GM12878 (cell line): ENCODE measurements around the gene FKBP1B. TPM values are rescaled to one million over a fixed set of nuclear protein-coding genes. Genes with fewer than 3 reads are reported as not detected.

ENCODE experiments used
- ATAC-seq: fragments of 200-7000 bp; cut with Tn5 transposase; 3 replicates; pipeline ENCODE4 v1.9.1; 2020; ENCODE audit warnings: mild to moderate bottlenecking, moderate library complexity
- BruUV-seq: library from RNA; stranded (reverse); fragments of 400-500 nt; replicated peaks from 2 replicates; lab custom pipeline; 2021; lab: Mats Ljungman, UMichigan
- CTCF ChIA-PET: fragments of 300-600 bp; sonication (Branson Sonifier 250); formaldehyde crosslinking; extraction: SDS; loops from one replicate; lab custom pipeline; 2021; ENCODE audit warnings: inconsistent platforms; lab: Yijun Ruan, JAX
- POLR2A ChIA-PET: fragments of 350-600 bp; formaldehyde crosslinking; extraction: SDS; loops from one replicate; lab custom pipeline; 2021; ENCODE audit warnings: inconsistent platforms; lab: Charles Lee
- RAD21 ChIA-PET: fragments of 300-600 bp; sonication (Branson Sonifier 250); formaldehyde crosslinking; loops from one replicate; lab custom pipeline; 2023; ENCODE audit warnings: antibody characterized with exemption; ENCODE audit not compliant: unreplicated experiment; lab: Charles Lee
- SMC1A ChIA-PET: fragments of 300-600 bp; sonication (Branson Sonifier 250); formaldehyde crosslinking; loops from one replicate; lab custom pipeline; 2023; ENCODE audit not compliant: unreplicated experiment, uncharacterized antibody; lab: Charles Lee
- DNase-seq: peaks from one replicate; pipeline ENCODE4 v3.0.0-alpha.2; 2011; ENCODE audit warnings: low read depth, low spot score
- FAIRE-seq: peaks from 3 replicates; lab custom pipeline; 2011; peaks lifted over from hg19 to GRCh38; lab: Jason Lieb, UNC
- H2AFZ ChIP-seq: 2 replicates; pipeline ENCODE4 v1.6.0; 2011; ENCODE audit warnings: low read depth, low read length, control low read depth; ENCODE audit not compliant: control insufficient read depth
- H3K27ac ChIP-seq: 2 replicates; pipeline ENCODE4 v1.5.1; 2011; ENCODE audit warnings: control low read depth; ENCODE audit not compliant: control insufficient read depth, insufficient read depth
- H3K27me3 ChIP-seq, 2 experiments: replicated peaks in 1 of 2; 2 replicates each; pipeline versions ENCODE4 v1.6.0 to v1.6.1; 2011; ENCODE audit warnings: low read length in 1 of 2; ENCODE audit not compliant: control insufficient read depth in 2 of 2, insufficient read depth in 2 of 2
- H3K36me3 ChIP-seq, 2 experiments: 2 replicates each; pipeline ENCODE4 v1.5.1; 2011; ENCODE audit warnings: low read length in 1 of 2; ENCODE audit not compliant: control insufficient read depth in 2 of 2, insufficient read depth in 2 of 2
- H3K4me1 ChIP-seq: 2 replicates; pipeline ENCODE4 v1.6.1; 2011; ENCODE audit warnings: mild to moderate bottlenecking, low read length, moderate library complexity, mixed read lengths; ENCODE audit not compliant: control insufficient read depth, insufficient read depth
- H3K4me2 ChIP-seq: 2 replicates; pipeline ENCODE4 v1.6.0; 2011; ENCODE audit warnings: control low read depth; ENCODE audit not compliant: control insufficient read depth, insufficient read depth
- H3K4me3 ChIP-seq: fragments of 200-600 bp; sonication (generic); 2 replicates; pipeline ENCODE4 v1.5.1; 2016
- H3K79me2 ChIP-seq: 2 replicates; pipeline ENCODE4 v1.6.0; 2011; ENCODE audit warnings: low read length; ENCODE audit not compliant: control insufficient read depth, insufficient read depth
- H3K9ac ChIP-seq: 2 replicates; pipeline ENCODE4 v1.8.0; 2011; ENCODE audit warnings: low read length, control low read depth, mixed read lengths; ENCODE audit not compliant: control insufficient read depth, insufficient read depth
- H3K9me3 ChIP-seq: replicated peaks from 3 replicates; pipeline ENCODE4 v1.5.1; 2011; ENCODE audit warnings: mild to moderate bottlenecking, low read length; ENCODE audit not compliant: control insufficient read depth, insufficient read depth
- H4K20me1 ChIP-seq: 2 replicates; pipeline ENCODE4 v1.6.0; 2011; ENCODE audit not compliant: control insufficient read depth, insufficient read depth
- CBFB ChIP-seq: IDR thresholded peaks from 2 replicates; pipeline ENCODE4 v1.6.1; 2016; ENCODE audit warnings: antibody characterized with exemption, low read depth
- JUNB ChIP-seq: IDR thresholded peaks from 2 replicates; pipeline ENCODE4 v1.6.1; 2016; ENCODE audit warnings: antibody characterized with exemption, mild to moderate bottlenecking
- KAT2A ChIP-seq: conservative IDR thresholded peaks from 2 replicates; pipeline ENCODE4 v1.6.1; 2011; ENCODE audit warnings: low read depth, low read length; ENCODE audit not compliant: control insufficient read depth
- RAD51 ChIP-seq: fragments of 450-650 bp; IDR thresholded peaks from 2 replicates; pipeline ENCODE4 v1.6.1; 2016; ENCODE audit warnings: moderate library complexity, mild to moderate bottlenecking, inconsistent platforms
- SUZ12 ChIP-seq: fragments of 200-600 bp; sonication (generic); IDR thresholded peaks from one replicate; pipeline ENCODE4 v1.6.1; 2018; ENCODE audit warnings: antibody characterized with exemption, mild to moderate bottlenecking; ENCODE audit not compliant: unreplicated experiment
- TARDBP ChIP-seq: IDR thresholded peaks from 2 replicates; pipeline ENCODE4 v1.6.1; 2016; ENCODE audit warnings: borderline replicate concordance
- ZNF207 ChIP-seq: fragments of 450-650 bp; IDR thresholded peaks from 2 replicates; pipeline ENCODE4 v1.6.1; 2014; ENCODE audit warnings: antibody characterized with exemption, mild to moderate bottlenecking, borderline replicate concordance
- WGBS: methylation state at CpG from one replicate; pipeline ENCODE4 v1.1.6; 2016; ENCODE audit warnings: low lambda C conversion rate; ENCODE audit not compliant: insufficient replicate concordance, insufficient coverage; ENCODE audit errors: missing lambda C conversion rate; 5-methylcytosine and 5-hydroxymethylcytosine counted together
- in situ Hi-C: fragments of 300-500 bp; cut with MboI; formaldehyde crosslinking; loops from 9 replicates; pipeline ENCODE4 v1.14.3; 2018; ENCODE audit warnings: mixed read lengths
- intact Hi-C: fragments of 100-400 bp; cut with micrococcal nuclease; formaldehyde crosslinking; loops from one replicate; pipeline ENCODE4 v1.14.2; 2022; ENCODE audit not compliant: unreplicated experiment
- polyA plus RNA-seq, 11 experiments: library from polyadenylated mRNA; depleted of rRNA in 4 of 11; unstranded in 6 of 11; stranded (reverse) in 5 of 11; fragments of >200 nt; fragmentation: Nextera tagmentation in 4 of 11; fragmentation: Illumina TruSeq in 1 of 11; extraction: Ambion mirVana in 4 of 11; extraction: Trizol in 1 of 11; gene quantifications; 1 replicate in 1 of 11; 2 replicates in 10 of 11; pipeline versions ENCODE4 v1.2.1 to v1.2.3, GENCODE V29; 2011 to 2016; ENCODE audit warnings: inconsistent platforms in 2 of 11, missing spikeins in 2 of 11, low read depth in 1 of 11
- total RNA-seq, 4 experiments: library from RNA; depleted of rRNA in 3 of 4; stranded (reverse); fragments of >200 nt in 3 of 4; fragmentation: Illumina TruSeq in 1 of 4; extraction: Trizol in 1 of 4; gene quantifications; 2 replicates each; pipeline versions ENCODE4 v1.2.1 to v1.2.3, GENCODE V29; 2013 to 2021
- TF ChIP-seq, protein P1 (sequence below): fragments of 450-650 bp; formaldehyde crosslinking; IDR thresholded peaks from 2 replicates; pipeline ENCODE4 v1.4.0; 2022; ENCODE audit warnings: mild to moderate bottlenecking, moderate library complexity
- TF ChIP-seq, protein P2 (sequence below): IDR thresholded peaks from 2 replicates; pipeline ENCODE4 v1.6.1; 2012; ENCODE audit warnings: low read depth, low read length, improper control_type of control experiment
- TF ChIP-seq, protein P3 (sequence below): fragments of 150-350 bp; IDR thresholded peaks from 2 replicates; pipeline ENCODE4 v1.6.1; 2016; ENCODE audit warnings: low read depth, low read length

Gene FKBP1B
- total and polyA plus RNA-seq, 10 of the 15 experiments (the other 5 are each of a cell fraction or from before 2014, with no cell fraction given): 0.18 to 0.53 (median 0.24) TPM

DNA sequence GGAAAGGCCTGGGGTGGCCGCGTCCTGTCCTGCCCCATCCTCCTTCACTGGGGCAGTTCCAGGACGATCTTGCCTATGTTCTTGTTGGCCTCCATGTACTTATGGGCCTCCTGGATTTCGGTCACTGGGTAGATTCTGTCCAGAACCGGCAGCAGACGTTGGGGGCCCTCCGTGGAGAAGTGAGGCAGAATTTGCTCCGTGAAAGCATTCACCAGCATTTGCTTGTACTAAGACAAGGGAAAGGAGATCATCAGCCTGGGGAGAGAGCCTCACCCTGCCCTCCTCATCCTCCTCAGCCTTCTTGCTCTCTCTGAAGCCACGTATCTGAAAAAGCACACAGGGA is 28.0 kb downstream of the FKBP1B start:
- RAD21 ChIA-PET: interaction anchor here (1.0 to 2.6 kb wide), 4 partner anchors 108 to 252 kb away, joined by 3 to 45 read pairs (median 10); partner anchors contain the start of gene ATAD2B
- no peaks in the 10 kb centered on the region for H4K20me1 ChIP-seq
- whole genome bisulfite sequencing: 33% methylated on average over 9 of the region's 9 CpGs

More for the DNA sequence above, 28.0 kb downstream of the FKBP1B start:
- no TSS peak for BruUV-seq
- DNase-seq (no peak), FAIRE-seq (no peak), ATAC-seq (no peak)
- intact Hi-C loops (loop anchor here (2.0 kb wide), 1 partner anchor 151 kb away; the partner anchor contains the start of gene ATAD2B), in situ Hi-C loops (no loop called here)
- Histone ChIP-seq H3K27ac (no peak overlapping the region), H3K27me3 (no peaks in the 10 kb centered on the region), H3K36me3 (no peaks in the 10 kb centered on the region; a peak in 1 of 4 replicates), H3K9ac (peak overlapping the region; percentile 79), H3K4me3 (peak overlapping the region; percentile 89), H3K4me1 (peaks cover 9% of the 10 kb centered on the region), H3K9me3 (no peaks in the 10 kb centered on the region; the same call in 2 of the 3 replicates), H3K4me2 (peak overlapping the region; percentile 87), H3K79me2 (peaks cover 25% of the 10 kb centered on the region)
- ChIA-PET SMC1A (interaction anchor here (0.8 to 4.0 kb wide), 3 partner anchors 149 to 254 kb away, joined by 3 to 24 read pairs (median 5); partner anchors contain the start of gene ATAD2B), POLR2A (interaction anchor here (1.6 to 2.0 kb wide), 2 partner anchors 30 to 151 kb away, joined by 12 to 16 read pairs; partner anchors contain the start of genes ATAD2B and WDCP)
- TF ChIP-seq SUZ12 (no peak), TARDBP (no peak), ZNF207 (no peak), CBFB (no peak), KAT2A (no peak), JUNB (no peak), RAD51 (no peak)
- TF ChIP-seq, protein P1, sequence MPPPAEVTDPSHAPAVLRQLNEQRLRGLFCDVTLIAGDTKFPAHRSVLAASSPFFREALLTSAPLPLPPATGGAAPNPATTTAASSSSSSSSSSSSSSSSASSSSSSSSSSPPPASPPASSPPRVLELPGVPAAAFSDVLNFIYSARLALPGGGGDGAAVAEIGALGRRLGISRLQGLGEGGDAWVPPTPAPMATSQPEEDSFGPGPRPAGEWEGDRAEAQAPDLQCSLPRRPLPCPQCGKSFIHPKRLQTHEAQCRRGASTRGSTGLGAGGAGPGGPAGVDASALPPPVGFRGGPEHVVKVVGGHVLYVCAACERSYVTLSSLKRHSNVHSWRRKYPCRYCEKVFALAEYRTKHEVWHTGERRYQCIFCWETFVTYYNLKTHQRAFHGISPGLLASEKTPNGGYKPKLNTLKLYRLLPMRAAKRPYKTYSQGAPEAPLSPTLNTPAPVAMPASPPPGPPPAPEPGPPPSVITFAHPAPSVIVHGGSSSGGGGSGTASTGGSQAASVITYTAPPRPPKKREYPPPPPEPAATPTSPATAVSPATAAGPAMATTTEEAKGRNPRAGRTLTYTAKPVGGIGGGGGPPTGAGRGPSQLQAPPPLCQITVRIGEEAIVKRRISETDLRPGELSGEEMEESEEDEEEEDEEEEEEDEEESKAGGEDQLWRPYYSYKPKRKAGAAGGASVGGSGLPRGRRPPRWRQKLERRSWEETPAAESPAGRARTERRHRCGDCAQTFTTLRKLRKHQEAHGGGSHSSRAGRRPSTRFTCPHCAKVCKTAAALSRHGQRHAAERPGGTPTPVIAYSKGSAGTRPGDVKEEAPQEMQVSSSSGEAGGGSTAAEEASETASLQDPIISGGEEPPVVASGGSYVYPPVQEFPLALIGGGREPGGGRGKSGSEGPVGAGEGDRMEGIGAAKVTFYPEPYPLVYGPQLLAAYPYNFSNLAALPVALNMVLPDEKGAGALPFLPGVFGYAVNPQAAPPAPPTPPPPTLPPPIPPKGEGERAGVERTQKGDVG (CRISPR knock-in tag): no peak
- TF ChIP-seq, protein P2, sequence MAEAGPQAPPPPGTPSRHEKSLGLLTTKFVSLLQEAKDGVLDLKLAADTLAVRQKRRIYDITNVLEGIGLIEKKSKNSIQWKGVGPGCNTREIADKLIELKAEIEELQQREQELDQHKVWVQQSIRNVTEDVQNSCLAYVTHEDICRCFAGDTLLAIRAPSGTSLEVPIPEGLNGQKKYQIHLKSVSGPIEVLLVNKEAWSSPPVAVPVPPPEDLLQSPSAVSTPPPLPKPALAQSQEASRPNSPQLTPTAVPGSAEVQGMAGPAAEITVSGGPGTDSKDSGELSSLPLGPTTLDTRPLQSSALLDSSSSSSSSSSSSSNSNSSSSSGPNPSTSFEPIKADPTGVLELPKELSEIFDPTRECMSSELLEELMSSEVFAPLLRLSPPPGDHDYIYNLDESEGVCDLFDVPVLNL: no peak
- TF ChIP-seq, protein P3, sequence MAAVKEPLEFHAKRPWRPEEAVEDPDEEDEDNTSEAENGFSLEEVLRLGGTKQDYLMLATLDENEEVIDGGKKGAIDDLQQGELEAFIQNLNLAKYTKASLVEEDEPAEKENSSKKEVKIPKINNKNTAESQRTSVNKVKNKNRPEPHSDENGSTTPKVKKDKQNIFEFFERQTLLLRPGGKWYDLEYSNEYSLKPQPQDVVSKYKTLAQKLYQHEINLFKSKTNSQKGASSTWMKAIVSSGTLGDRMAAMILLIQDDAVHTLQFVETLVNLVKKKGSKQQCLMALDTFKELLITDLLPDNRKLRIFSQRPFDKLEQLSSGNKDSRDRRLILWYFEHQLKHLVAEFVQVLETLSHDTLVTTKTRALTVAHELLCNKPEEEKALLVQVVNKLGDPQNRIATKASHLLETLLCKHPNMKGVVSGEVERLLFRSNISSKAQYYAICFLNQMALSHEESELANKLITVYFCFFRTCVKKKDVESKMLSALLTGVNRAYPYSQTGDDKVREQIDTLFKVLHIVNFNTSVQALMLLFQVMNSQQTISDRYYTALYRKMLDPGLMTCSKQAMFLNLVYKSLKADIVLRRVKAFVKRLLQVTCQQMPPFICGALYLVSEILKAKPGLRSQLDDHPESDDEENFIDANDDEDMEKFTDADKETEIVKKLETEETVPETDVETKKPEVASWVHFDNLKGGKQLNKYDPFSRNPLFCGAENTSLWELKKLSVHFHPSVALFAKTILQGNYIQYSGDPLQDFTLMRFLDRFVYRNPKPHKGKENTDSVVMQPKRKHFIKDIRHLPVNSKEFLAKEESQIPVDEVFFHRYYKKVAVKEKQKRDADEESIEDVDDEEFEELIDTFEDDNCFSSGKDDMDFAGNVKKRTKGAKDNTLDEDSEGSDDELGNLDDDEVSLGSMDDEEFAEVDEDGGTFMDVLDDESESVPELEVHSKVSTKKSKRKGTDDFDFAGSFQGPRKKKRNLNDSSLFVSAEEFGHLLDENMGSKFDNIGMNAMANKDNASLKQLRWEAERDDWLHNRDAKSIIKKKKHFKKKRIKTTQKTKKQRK: no peak
- TF ChIP-seq, all 136 proteins: peak for 0
- CTCF ChIA-PET: interaction anchor here (2.0 to 3.8 kb wide), 2 partner anchors 151 to 253 kb away, joined by 13 to 34 read pairs; partner anchors contain the start of gene ATAD2B
- H2AFZ ChIP-seq: peak overlapping the region; percentile 78
